ENCODE results near the gene VPS11. TPM values are rescaled to one million over a fixed set of nuclear protein-coding genes. Genes with fewer than 3 reads are reported as not detected.

The VPS11 gene
- total RNA-seq, 1 donor from 2014 or later, result 32.6 TPM

- no peak for TF ChIP-seq CTCF (IDR thresholded peaks at IDR 0.05; ENCODE audit: unreplicated experiment)
- Mint-ChIP-seq H3K36me3 (peaks cover 2% of the 10 kb centered on the region), H3K4me3 (peak overlapping the region; percentile 21), H3K4me1 (peaks cover 58% of the 10 kb centered on the region), H3K27me3 (ENCODE audit: low read depth) (no peaks in the 10 kb centered on the region), H3K27ac (peak overlapping the region; percentile 100), H3K9me3 (no peaks in the 10 kb centered on the region)
- DNase-seq (ENCODE audit: low spot score in 2 of 2, unreplicated experiment in 2 of 2), result no peak
Observed at GRCh38 chr11:119103793-119104192, 36.2 kb downstream of the VPS11 start.

- peaks cover 47% of the 10 kb centered on the region for H3K4me1 Mint-ChIP-seq
- peaks cover 6% of the 10 kb centered on the region for H3K36me3 Mint-ChIP-seq
- H3K9me3 Mint-ChIP-seq, result no peaks in the 10 kb centered on the region
- H3K27me3 Mint-ChIP-seq (ENCODE audit: low read depth), result no peaks in the 10 kb centered on the region
- peak within 1 kb of the TSS; percentile 98 for H3K27ac Mint-ChIP-seq
- TF ChIP-seq CTCF (IDR thresholded peaks at IDR 0.05; ENCODE audit: unreplicated experiment), result no peak
- peak within 1 kb of the TSS; percentile 85 for H3K4me3 Mint-ChIP-seq
- DNase-seq (ENCODE audit: low spot score in 2 of 2, unreplicated experiment in 2 of 2), result peak; percentile 74 to 78
Observed at GRCh38 chr11:119106564-119107537, 39.2 kb downstream of the VPS11 start, which contains the start of gene C2CD2L. Gene C2CD2L, plus strand, starts transcription at chr11:119107344. Its CDS starts 398 bp downstream, at chr11:119107742.

- DNase-seq (ENCODE audit: low spot score in 2 of 2, unreplicated experiment in 2 of 2), result peak in 1 of 2 experiments; percentile 59
- peaks cover 43% of the 10 kb centered on the region for H3K4me1 Mint-ChIP-seq
- H3K27ac Mint-ChIP-seq, result peak overlapping the region; percentile 63
- peaks cover 7% of the 10 kb centered on the region for H3K36me3 Mint-ChIP-seq
- H3K4me3 Mint-ChIP-seq, result peak overlapping the region; percentile 85
- TF ChIP-seq CTCF (IDR thresholded peaks at IDR 0.05; ENCODE audit: unreplicated experiment), result no peak
- H3K27me3 Mint-ChIP-seq (ENCODE audit: low read depth), result no peaks in the 10 kb centered on the region
- no peaks in the 10 kb centered on the region for H3K9me3 Mint-ChIP-seq
Observed at GRCh38 chr11:119107538-119108145, 40.0 kb downstream of the VPS11 start.

GRCh38 chr11:119108146-119108856 is 40.7 kb downstream of the VPS11 start:
- Mint-ChIP-seq H3K4me3 (peak overlapping the region; percentile 85), H3K27ac (peak overlapping the region; percentile 63), H3K36me3 (peaks cover 7% of the 10 kb centered on the region), H3K27me3 (ENCODE audit: low read depth) (no peaks in the 10 kb centered on the region), H3K9me3 (no peaks in the 10 kb centered on the region), H3K4me1 (peaks cover 40% of the 10 kb centered on the region)
- TF ChIP-seq CTCF (IDR thresholded peaks at IDR 0.05; ENCODE audit: unreplicated experiment), result no peak
- DNase-seq (ENCODE audit: low spot score in 2 of 2, unreplicated experiment in 2 of 2), result no peak

- Mint-ChIP-seq H3K36me3 (peaks cover 7% of the 10 kb centered on the region), H3K9me3 (no peaks in the 10 kb centered on the region), H3K4me3 (peak overlapping the region; percentile 85), H3K27ac (peak overlapping the region; percentile 63), H3K27me3 (ENCODE audit: low read depth) (no peaks in the 10 kb centered on the region), H3K4me1 (peaks cover 37% of the 10 kb centered on the region)
- no peak for TF ChIP-seq CTCF (IDR thresholded peaks at IDR 0.05; ENCODE audit: unreplicated experiment)
- DNase-seq (ENCODE audit: low spot score in 2 of 2, unreplicated experiment in 2 of 2), result no peak
Observed at GRCh38 chr11:119108857-119109221, 41.2 kb downstream of the VPS11 start.

Measured in mesothelial cell of epicardium (in vitro differentiated cells).